Muscle layer of colon (tissue), 2 donors: Measurements from ENCODE around the gene CTXN1.

Source experiments
- H3K27ac ChIP-seq: one replicate; pipeline ENCODE4 v1.7.0; 2013; ENCODE audit warnings: low read depth, mild to moderate bottlenecking, low read length, moderate library complexity
- H3K27me3 ChIP-seq, 2 donors: one replicate each; pipeline ENCODE4 v1.7.0; 2013; ENCODE audit warnings: low read length in 2 of 2, mild to moderate bottlenecking in 2 of 2; ENCODE audit not compliant: insufficient read depth in 2 of 2, control insufficient read depth in 1 of 2
- H3K36me3 ChIP-seq: one replicate; pipeline ENCODE4 v1.7.0; 2013; ENCODE audit warnings: mild to moderate bottlenecking, low read length; ENCODE audit not compliant: insufficient read depth
- H3K4me1 ChIP-seq: one replicate; pipeline ENCODE4 v1.7.0; 2013; ENCODE audit warnings: mild to moderate bottlenecking, low read length; ENCODE audit not compliant: insufficient read depth
- H3K4me3 ChIP-seq, 2 donors: one replicate each; pipeline ENCODE4 v1.7.0; 2013; ENCODE audit warnings: low read length in 2 of 2, low read depth in 1 of 2, mild to moderate bottlenecking in 1 of 2, moderate library complexity in 1 of 2
- H3K9ac ChIP-seq: one replicate; pipeline ENCODE4 v1.7.0; 2013; ENCODE audit warnings: low read length
- H3K9me3 ChIP-seq: one replicate; pipeline ENCODE4 v1.7.0; 2013; ENCODE audit warnings: mild to moderate bottlenecking, low read length
- donor health status: abdominal sarcoma.
- donor health status: Adenocarcinoma of cecum.

Gene CTXN1

GRCh38 chr19:7888145-7888825 lies 37.6 kb downstream of the CTXN1 start, which contains the start of gene LRRC8E:
Gene LRRC8E (plus strand): TSS chr19:7888510. CDS start chr19:7895604, 7,094 bp downstream.
- Histone ChIP-seq H3K9me3 (no peaks in the 10 kb centered on the region), H3K4me1 (no peaks in the 10 kb centered on the region), H3K36me3 (no peaks in the 10 kb centered on the region), H3K27me3 (peaks cover 4 to 14% of the 10 kb centered on the region in 2 donors), H3K27ac (no peak within 1 kb of the TSS), H3K9ac (no peak within 1 kb of the TSS), H3K4me3 (no peak within 1 kb of the TSS)

DNA sequence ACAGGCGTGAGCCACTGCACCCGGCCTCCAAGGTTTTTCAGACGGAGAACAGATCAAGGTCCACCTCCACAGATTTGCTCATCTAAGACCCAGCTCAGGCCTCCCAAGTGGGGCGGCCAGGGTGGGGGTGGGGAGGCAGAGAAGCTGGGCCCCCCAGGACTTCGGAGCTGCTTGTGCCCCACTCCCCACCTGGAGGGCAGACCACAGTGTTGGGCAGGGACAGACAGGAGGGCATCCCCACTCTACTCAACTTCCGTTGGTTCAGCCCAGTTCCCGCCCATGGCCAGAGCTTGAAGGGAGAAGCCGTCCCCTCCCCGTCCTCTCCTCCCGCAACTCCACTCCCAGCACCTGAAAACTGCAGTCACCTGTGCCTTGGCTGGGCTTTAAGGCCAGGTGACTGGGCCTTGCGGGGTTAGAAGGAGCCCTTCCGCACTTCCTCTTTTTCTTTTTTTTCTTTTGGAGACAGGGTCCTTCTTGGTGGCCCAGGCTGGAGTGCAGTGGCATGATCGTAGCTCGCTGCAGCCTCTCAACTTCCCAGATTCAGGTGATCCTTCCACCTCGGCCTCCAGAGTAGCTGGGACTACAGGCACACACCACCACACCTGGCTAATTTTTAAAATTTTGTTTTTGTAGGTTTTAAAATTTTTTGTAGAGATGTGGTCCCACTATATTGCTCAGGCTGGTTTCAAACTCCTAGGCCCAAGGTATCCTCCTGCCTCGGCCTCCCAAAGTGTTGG lies 38.4 kb downstream of the CTXN1 start:
- Histone ChIP-seq H3K4me1 (no peaks in the 10 kb centered on the region), H3K4me3 (no peak overlapping the region), H3K9me3 (no peaks in the 10 kb centered on the region), H3K27ac (no peak overlapping the region), H3K27me3 (peaks cover 4 to 14% of the 10 kb centered on the region in 2 donors), H3K36me3 (no peaks in the 10 kb centered on the region), H3K9ac (no peak overlapping the region)

- Histone ChIP-seq H3K9me3 (no peaks in the 10 kb centered on the region), H3K9ac (no peak overlapping the region), H3K27ac (no peak overlapping the region), H3K4me1 (no peaks in the 10 kb centered on the region), H3K27me3 (peaks cover 4 to 14% of the 10 kb centered on the region in 2 donors), H3K4me3 (no peak overlapping the region), H3K36me3 (no peaks in the 10 kb centered on the region)
Measured at GRCh38 chr19:7885818-7886217, 40.1 kb downstream of the CTXN1 start.

GRCh38 chr19:7883796-7884570 lies 42.0 kb downstream of the CTXN1 start:
- H3K36me3 ChIP-seq = no peaks in the 10 kb centered on the region
- no peak overlapping the region for H3K9ac ChIP-seq
- no peaks in the 10 kb centered on the region for H3K9me3 ChIP-seq
- no peak overlapping the region for H3K4me3 ChIP-seq
- no peaks in the 10 kb centered on the region for H3K4me1 ChIP-seq
- no peak overlapping the region for H3K27ac ChIP-seq
- H3K27me3 ChIP-seq = peaks cover 4 to 14% of the 10 kb centered on the region in 2 donors

DNA sequence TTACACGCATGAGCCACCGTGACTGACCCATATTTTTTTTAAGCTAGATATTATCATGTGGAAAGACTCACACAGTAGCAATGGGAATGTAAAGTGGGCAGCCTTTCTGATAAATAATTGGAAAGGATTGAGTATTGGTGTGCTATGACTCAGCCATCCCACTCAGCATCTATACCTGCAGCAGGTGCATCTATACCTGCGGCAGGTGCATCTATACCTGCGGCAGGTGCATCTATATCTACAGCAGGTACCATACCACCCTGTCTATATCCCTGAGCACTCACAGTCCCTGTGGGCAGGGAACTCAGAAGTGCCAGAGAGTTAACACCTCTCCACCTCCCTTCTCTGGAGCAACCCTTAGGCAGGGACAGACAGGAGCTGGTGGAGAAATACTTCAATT lies 42.8 kb downstream of the CTXN1 start:
- Histone ChIP-seq H3K27me3 (peaks cover 0 to 5% of the 10 kb centered on the region in 2 donors), H3K4me1 (no peaks in the 10 kb centered on the region), H3K27ac (no peak overlapping the region), H3K36me3 (no peaks in the 10 kb centered on the region), H3K4me3 (no peak overlapping the region), H3K9ac (no peak overlapping the region), H3K9me3 (no peaks in the 10 kb centered on the region)

GRCh38 chr19:7881910-7882309 lies 44.0 kb downstream of the CTXN1 start:
- H3K27ac ChIP-seq = no peak overlapping the region
- H3K9ac ChIP-seq = no peak overlapping the region
- no peaks in the 10 kb centered on the region for H3K36me3 ChIP-seq
- no peaks in the 10 kb centered on the region for H3K27me3 ChIP-seq
- no peak overlapping the region for H3K4me3 ChIP-seq
- no peaks in the 10 kb centered on the region for H3K4me1 ChIP-seq
- no peaks in the 10 kb centered on the region for H3K9me3 ChIP-seq

- no peak overlapping the region for H3K9ac ChIP-seq
- H3K27me3 ChIP-seq = peaks cover 0 to 2% of the 10 kb centered on the region in 2 donors
- no peak overlapping the region for H3K27ac ChIP-seq
- H3K36me3 ChIP-seq = no peaks in the 10 kb centered on the region
- no peak overlapping the region for H3K4me3 ChIP-seq
- H3K4me1 ChIP-seq = no peaks in the 10 kb centered on the region
- no peaks in the 10 kb centered on the region for H3K9me3 ChIP-seq
Measured at GRCh38 chr19:7879836-7880235, 46.1 kb downstream of the CTXN1 start.

DNA sequence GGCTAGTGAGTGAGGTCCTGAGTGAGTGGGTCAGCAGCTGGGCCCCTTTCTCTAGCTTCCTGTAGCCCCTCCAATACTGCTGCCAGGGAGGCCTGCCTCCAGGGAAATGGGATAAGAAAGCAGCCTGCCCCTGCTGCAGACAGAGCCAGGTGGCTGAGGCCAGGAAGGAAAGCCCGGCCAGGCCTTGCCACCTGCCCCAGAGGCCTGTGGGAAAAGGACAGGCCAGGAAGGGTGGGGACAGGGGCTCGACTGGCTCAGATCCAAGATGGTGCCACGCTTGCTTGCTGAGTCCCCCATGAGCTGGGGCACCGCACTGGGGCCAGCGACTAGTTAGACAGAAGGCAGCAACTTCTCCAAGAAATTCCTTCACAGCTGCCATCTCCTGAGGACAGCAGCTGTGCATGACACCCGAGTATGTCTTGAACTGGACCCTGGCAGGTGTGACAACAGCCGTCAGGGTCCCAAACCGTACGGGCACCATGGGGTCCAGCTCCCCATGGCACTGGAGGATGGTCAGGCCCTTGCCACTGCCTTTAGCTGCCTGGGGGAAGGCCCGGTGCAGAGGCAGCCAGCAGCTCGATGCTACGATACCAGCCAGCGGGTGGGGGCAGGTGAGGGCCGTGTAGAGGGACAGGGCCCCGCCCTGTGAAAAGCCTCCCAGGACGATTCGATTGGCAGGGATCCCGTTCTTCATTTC lies 46.7 kb downstream of the CTXN1 start:
- no peaks in the 10 kb centered on the region for H3K4me1 ChIP-seq
- H3K9ac ChIP-seq = no peak overlapping the region
- no peak overlapping the region for H3K4me3 ChIP-seq
- H3K27me3 ChIP-seq = peaks cover 0 to 7% of the 10 kb centered on the region in 2 donors
- H3K36me3 ChIP-seq = no peaks in the 10 kb centered on the region
- H3K9me3 ChIP-seq = no peaks in the 10 kb centered on the region
- no peak overlapping the region for H3K27ac ChIP-seq

DNA sequence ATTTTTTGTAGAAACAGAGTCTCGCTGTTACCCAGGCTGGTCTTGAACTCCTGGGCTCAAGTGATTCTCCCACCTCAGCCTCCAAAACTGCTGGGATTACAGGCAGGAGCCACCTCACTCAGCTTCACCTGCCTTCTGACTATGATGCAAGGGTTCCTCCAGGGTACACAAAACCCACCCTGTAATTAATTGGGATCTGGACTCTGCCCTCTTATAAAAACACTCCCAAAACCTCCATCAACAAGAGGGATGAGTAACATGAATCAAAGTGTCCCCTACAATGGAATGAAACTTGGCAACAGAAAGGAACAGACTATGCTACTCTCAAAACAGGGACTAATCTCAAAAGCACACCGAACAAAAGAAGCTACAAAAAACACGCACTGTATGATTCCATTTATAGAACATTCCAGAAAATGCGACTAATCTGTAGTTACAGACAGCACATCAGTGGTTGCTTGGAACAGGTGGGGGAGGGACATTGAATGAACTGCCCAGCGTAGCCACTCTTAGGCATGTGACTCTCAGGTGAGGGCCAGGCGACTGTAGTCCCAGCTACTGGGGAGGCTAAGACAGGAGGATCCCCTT lies 48.6 kb downstream of the CTXN1 start:
- no peak overlapping the region for H3K9ac ChIP-seq
- H3K4me1 ChIP-seq = no peaks in the 10 kb centered on the region
- H3K36me3 ChIP-seq = no peaks in the 10 kb centered on the region
- H3K27me3 ChIP-seq = peaks cover 0 to 25% of the 10 kb centered on the region in 2 donors
- no peak overlapping the region for H3K4me3 ChIP-seq
- H3K9me3 ChIP-seq = no peaks in the 10 kb centered on the region
- H3K27ac ChIP-seq = no peak overlapping the region

DNA sequence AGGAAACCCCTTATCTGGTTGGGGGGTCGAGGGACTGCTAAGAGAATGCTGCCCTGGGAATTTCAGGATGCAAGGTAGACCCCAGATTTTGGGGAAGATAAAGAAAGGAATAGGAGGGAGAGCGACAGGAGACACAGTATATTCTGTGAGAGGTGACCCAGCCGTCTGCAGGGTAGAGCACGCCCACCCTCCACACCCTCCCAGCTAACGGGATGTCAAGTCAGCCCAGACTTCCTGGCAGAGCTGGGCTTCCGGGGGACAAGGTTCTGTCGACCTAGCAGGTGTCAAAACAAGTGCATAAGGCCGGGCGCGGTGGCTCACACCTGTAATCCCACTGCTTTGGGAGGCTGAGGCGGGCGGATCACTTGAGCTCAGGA lies 51.0 kb downstream of the CTXN1 start:
- no peaks in the 10 kb centered on the region for H3K9me3 ChIP-seq
- peaks cover 0 to 32% of the 10 kb centered on the region in 2 donors for H3K27me3 ChIP-seq
- H3K36me3 ChIP-seq = no peaks in the 10 kb centered on the region
- H3K4me3 ChIP-seq = no peak overlapping the region
- H3K9ac ChIP-seq = no peak overlapping the region
- peaks cover 10% of the 10 kb centered on the region for H3K4me1 ChIP-seq
- no peak overlapping the region for H3K27ac ChIP-seq
